GM12878 (cell line): ENCODE measurements around the gene RNU2-1.

Experiments used
- CEBPB ChIP-seq, 2 experiments: fragments of 150-350 bp in 1 of 2; IDR thresholded peaks; 2 replicates each; pipeline ENCODE4 v1.6.1; 2012 to 2014; ENCODE audit warnings: low read depth in 2 of 2, low read length in 2 of 2, borderline replicate concordance in 1 of 2, inconsistent platforms in 1 of 2
- CHD2 ChIP-seq: IDR thresholded peaks from 2 replicates; pipeline ENCODE4 v1.6.1; 2011; ENCODE audit warnings: low read depth, low read length, improper control_type of control experiment, borderline replicate concordance
- EP300 ChIP-seq, 2 experiments: fragments of 150-350 bp in 1 of 2; IDR thresholded peaks; 2 replicates each; pipeline ENCODE4 v1.6.1; 2011 to 2012; ENCODE audit warnings: low read depth in 2 of 2, low read length in 2 of 2, borderline replicate concordance in 1 of 2, improper control_type of control experiment in 1 of 2, inconsistent platforms in 1 of 2; ENCODE audit not compliant: control insufficient read depth in 1 of 2
- POLR2AphosphoS5 ChIP-seq: IDR thresholded peaks from 2 replicates; pipeline ENCODE4 v1.6.1; 2011; ENCODE audit warnings: mild to moderate bottlenecking, low read length, inconsistent platforms
- SP1 ChIP-seq: IDR thresholded peaks from one replicate; pipeline ENCODE4 v1.6.1; 2011; ENCODE audit warnings: low read depth, low read length
- TF ChIP-seq, protein P1 (sequence below): IDR thresholded peaks from 2 replicates; pipeline ENCODE4 v1.6.1; 2011; ENCODE audit warnings: low read depth, mild to moderate bottlenecking, low read length, moderate library complexity, borderline replicate concordance; ENCODE audit errors: extremely low read depth
- TF ChIP-seq, protein P2 (sequence below): IDR thresholded peaks from 2 replicates; pipeline ENCODE4 v1.6.1; 2011; ENCODE audit warnings: borderline replicate concordance, low read depth, mild to moderate bottlenecking, moderate library complexity, mixed read lengths, low read length; ENCODE audit not compliant: insufficient read depth; ENCODE audit errors: extremely low read length

DNA sequence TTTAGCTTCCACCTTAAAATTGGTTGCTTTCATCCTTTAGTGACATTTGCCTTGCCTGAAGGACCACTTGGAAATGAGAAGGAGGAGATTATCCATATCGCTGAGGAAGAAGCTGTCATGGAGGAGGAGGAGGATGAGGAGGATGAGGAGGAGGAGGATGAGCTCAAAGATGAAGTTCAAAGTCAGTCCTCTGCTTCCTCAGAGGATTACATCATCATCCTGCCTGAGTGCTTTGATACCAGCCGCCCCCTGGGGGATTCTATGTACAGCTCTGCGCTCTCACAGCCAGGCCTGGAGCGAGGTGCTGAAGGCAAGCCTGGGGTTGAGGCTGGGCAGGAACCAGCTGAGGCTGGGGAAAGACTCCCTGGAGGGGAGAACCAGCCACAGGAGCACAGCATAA, 33.6 kb downstream of the RNU2-1 start:
- no peak for TF ChIP-seq EP300 (IDR thresholded peaks at IDR 0.05; ENCODE audit: borderline replicate concordance in 1 of 2, control insufficient read depth in 1 of 2, low read depth in 2 of 2, low read length in 2 of 2)
- no peak for TF ChIP-seq POLR2AphosphoS5
- TF ChIP-seq, protein P1, sequence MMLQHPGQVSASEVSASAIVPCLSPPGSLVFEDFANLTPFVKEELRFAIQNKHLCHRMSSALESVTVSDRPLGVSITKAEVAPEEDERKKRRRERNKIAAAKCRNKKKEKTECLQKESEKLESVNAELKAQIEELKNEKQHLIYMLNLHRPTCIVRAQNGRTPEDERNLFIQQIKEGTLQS: no peak
- no peak for TF ChIP-seq CHD2
- TF ChIP-seq, protein P2, sequence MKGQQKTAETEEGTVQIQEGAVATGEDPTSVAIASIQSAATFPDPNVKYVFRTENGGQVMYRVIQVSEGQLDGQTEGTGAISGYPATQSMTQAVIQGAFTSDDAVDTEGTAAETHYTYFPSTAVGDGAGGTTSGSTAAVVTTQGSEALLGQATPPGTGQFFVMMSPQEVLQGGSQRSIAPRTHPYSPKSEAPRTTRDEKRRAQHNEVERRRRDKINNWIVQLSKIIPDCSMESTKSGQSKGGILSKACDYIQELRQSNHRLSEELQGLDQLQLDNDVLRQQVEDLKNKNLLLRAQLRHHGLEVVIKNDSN: no peak
- no peak for TF ChIP-seq SP1
- no peak for TF ChIP-seq CEBPB (IDR thresholded peaks at IDR 0.05; ENCODE audit: borderline replicate concordance in 1 of 2, low read depth in 2 of 2, low read length in 2 of 2)
